ENCODE measurements around the gene DNAH8. TPM values are rescaled to one million over a fixed set of nuclear protein-coding genes. Genes with fewer than 3 reads are reported as not detected.

Gene DNAH8
- polyA plus RNA-seq, 1 of the 3 experiments (the other 2 are of a cell fraction) = not detected

DNA sequence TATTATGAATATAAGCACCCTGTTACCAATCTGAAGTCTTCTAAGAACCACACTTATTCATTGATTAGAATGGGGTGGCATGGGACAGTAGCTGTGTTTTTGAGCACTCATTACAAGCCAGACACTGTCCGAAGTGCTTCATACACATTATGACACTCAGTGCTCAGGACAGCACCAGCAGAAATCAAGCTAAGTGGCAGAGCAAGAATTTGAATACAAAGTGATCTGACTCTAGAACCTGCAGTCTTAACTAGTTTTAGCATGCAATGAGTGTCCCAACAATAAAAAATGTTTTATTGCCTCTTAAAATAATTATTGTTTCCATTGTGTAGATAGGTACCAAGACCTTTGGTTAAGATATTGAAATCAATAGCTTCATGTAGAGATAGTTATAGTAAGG is 294.4 kb downstream of the DNAH8 start:
- Histone ChIP-seq H3K9ac (no peak overlapping the region), H3K4me1 (ENCODE audit: control insufficient read depth in 1 of 2, insufficient read depth in 2 of 2, low read depth in 1 of 2, low read length in 1 of 2) (no peaks in the 10 kb centered on the region), H3K4me3 (ENCODE audit: low read depth in 2 of 2, low read length in 1 of 2) (no peak overlapping the region), H2AFZ (ENCODE audit: low read depth) (no peak overlapping the region), H3K36me3 (replicated peaks in 1 of 2; ENCODE audit: control insufficient read depth in 1 of 2, insufficient read depth in 2 of 2, low read length in 1 of 2) (no peaks in the 10 kb centered on the region), H3F3A (replicated peaks; ENCODE audit: insufficient read depth) (no peaks in the 10 kb centered on the region), H3K79me2 (ENCODE audit: insufficient read depth) (no peaks in the 10 kb centered on the region), H3K27me3 (ENCODE audit: insufficient read depth) (no peaks in the 10 kb centered on the region), H3K27ac (ENCODE audit: low read depth in 2 of 2, low read length in 1 of 2) (no peak overlapping the region), H3K4me2 (no peak overlapping the region), H3K9me3 (no peaks in the 10 kb centered on the region), H3K9me2 (no peaks in the 10 kb centered on the region), H4K20me1 (ENCODE audit: insufficient read depth) (no peaks in the 10 kb centered on the region)
- no peak for TF ChIP-seq NFIC (IDR thresholded peaks at IDR 0.05; ENCODE audit: borderline replicate concordance)
- no peak for TF ChIP-seq YY1 (IDR thresholded peaks at IDR 0.05; ENCODE audit: low read depth)
- no peak for TF ChIP-seq SMC3 (IDR thresholded peaks at IDR 0.05; ENCODE audit: low read depth, low read length)
- TF ChIP-seq EP300 (IDR thresholded peaks at IDR 0.05; ENCODE audit: borderline replicate concordance in 1 of 2, low read depth in 1 of 2, low read length in 1 of 2) = no peak
- TF ChIP-seq, protein P1, sequence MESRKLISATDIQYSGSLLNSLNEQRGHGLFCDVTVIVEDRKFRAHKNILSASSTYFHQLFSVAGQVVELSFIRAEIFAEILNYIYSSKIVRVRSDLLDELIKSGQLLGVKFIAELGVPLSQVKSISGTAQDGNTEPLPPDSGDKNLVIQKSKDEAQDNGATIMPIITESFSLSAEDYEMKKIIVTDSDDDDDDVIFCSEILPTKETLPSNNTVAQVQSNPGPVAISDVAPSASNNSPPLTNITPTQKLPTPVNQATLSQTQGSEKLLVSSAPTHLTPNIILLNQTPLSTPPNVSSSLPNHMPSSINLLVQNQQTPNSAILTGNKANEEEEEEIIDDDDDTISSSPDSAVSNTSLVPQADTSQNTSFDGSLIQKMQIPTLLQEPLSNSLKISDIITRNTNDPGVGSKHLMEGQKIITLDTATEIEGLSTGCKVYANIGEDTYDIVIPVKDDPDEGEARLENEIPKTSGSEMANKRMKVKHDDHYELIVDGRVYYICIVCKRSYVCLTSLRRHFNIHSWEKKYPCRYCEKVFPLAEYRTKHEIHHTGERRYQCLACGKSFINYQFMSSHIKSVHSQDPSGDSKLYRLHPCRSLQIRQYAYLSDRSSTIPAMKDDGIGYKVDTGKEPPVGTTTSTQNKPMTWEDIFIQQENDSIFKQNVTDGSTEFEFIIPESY (IDR thresholded peaks at IDR 0.05; ENCODE audit: borderline replicate concordance, low read depth) = no peak
- no peak for TF ChIP-seq ELF1 (IDR thresholded peaks at IDR 0.05)
- TF ChIP-seq FOXM1 (IDR thresholded peaks at IDR 0.05; ENCODE audit: low read depth) = no peak
- no peak for TF ChIP-seq JUND (IDR thresholded peaks at IDR 0.05)
- TF ChIP-seq RXRA (IDR thresholded peaks at IDR 0.05; ENCODE audit: borderline replicate concordance, low read depth) = no peak
- TF ChIP-seq CHD2 (IDR thresholded peaks at IDR 0.05; ENCODE audit: low read length, partially characterized antibody) = no peak
- no peak for TF ChIP-seq RCOR1 (IDR thresholded peaks at IDR 0.05; ENCODE audit: low read length)
- TF ChIP-seq EZH2phosphoT487 (IDR thresholded peaks at IDR 0.05; ENCODE audit: borderline replicate concordance, low read depth) = no peak
- no peak for TF ChIP-seq MXI1 (IDR thresholded peaks at IDR 0.05; ENCODE audit: low read depth, low read length)
- TF ChIP-seq NRF1 (IDR thresholded peaks at IDR 0.05; ENCODE audit: low read depth, low read length) = no peak
- POLR2A ChIA-PET = no interaction called here
- DNase-seq = no peak
- CTCF ChIA-PET = interaction anchor here (0.6 to 2.1 kb wide), 9 partner anchors 12 to 300 kb away, joined by 3 to 9 read pairs (median 4); no protein-coding TSS in a partner anchor
- 0% methylated on average over 1 of the region's 1 CpG for WGBS (ENCODE audit: low lambda C conversion rate)

DNA sequence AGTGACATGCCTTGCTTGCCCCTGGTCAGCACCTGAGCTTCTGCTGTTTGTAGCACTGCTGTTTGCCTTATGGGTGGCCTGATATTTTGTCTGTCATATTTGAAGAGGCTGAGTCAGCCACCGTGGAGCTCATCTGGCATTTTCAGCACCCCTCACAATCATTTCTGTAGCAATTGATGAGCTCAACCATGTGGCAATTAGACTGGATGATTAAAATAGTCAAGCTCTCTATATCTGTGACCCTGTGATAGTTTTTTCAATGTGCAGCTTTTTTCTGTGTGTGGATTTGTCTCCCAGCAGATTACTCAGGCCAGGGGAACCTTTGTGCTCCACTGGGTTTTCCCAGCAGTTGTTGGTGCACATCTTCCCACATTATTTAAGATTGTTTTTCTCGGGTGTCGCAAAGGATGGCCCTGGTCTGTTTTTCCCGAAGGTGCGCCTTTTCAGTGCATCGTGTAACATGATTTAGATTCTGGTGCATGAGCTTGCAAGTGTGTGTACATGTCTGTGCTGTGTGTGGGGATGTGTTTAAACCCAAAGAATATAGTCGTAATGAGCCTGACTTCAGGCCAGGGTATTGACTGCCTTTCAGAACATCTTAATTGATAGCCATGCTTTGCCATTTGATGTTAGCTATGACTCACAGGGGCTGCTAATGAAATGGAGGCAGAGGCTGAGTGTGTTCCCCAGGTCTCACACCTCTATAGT is 301.9 kb downstream of the DNAH8 start:
- Histone ChIP-seq H3K27ac (ENCODE audit: low read depth in 2 of 2, low read length in 1 of 2) (no peak overlapping the region), H3K27me3 (ENCODE audit: insufficient read depth) (no peaks in the 10 kb centered on the region), H3K4me2 (no peak overlapping the region), H3K36me3 (replicated peaks in 1 of 2; ENCODE audit: control insufficient read depth in 1 of 2, insufficient read depth in 2 of 2, low read length in 1 of 2) (no peaks in the 10 kb centered on the region), H4K20me1 (ENCODE audit: insufficient read depth) (no peaks in the 10 kb centered on the region), H3K4me1 (ENCODE audit: control insufficient read depth in 1 of 2, insufficient read depth in 2 of 2, low read depth in 1 of 2, low read length in 1 of 2) (no peaks in the 10 kb centered on the region), H3K79me2 (ENCODE audit: insufficient read depth) (no peaks in the 10 kb centered on the region), H3F3A (replicated peaks; ENCODE audit: insufficient read depth) (no peaks in the 10 kb centered on the region), H3K9me2 (no peaks in the 10 kb centered on the region), H3K4me3 (ENCODE audit: low read depth in 2 of 2, low read length in 1 of 2) (no peak overlapping the region), H3K9me3 (no peaks in the 10 kb centered on the region), H2AFZ (ENCODE audit: low read depth) (no peak overlapping the region), H3K9ac (no peak overlapping the region)
- POLR2A ChIA-PET = no interaction called here
- TF ChIP-seq, protein P2, sequence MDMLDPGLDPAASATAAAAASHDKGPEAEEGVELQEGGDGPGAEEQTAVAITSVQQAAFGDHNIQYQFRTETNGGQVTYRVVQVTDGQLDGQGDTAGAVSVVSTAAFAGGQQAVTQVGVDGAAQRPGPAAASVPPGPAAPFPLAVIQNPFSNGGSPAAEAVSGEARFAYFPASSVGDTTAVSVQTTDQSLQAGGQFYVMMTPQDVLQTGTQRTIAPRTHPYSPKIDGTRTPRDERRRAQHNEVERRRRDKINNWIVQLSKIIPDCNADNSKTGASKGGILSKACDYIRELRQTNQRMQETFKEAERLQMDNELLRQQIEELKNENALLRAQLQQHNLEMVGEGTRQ (IDR thresholded peaks at IDR 0.05; ENCODE audit: borderline replicate concordance, low read depth, low read length) = no peak
- TF ChIP-seq, protein P3, sequence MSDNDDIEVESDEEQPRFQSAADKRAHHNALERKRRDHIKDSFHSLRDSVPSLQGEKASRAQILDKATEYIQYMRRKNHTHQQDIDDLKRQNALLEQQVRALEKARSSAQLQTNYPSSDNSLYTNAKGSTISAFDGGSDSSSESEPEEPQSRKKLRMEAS (IDR thresholded peaks at IDR 0.05; ENCODE audit: low read depth) = no peak
- TF ChIP-seq MXI1 (IDR thresholded peaks at IDR 0.05; ENCODE audit: low read depth, low read length) (no peak), TCF12 (IDR thresholded peaks at IDR 0.05) (no peak), RCOR1 (IDR thresholded peaks at IDR 0.05; ENCODE audit: low read length) (no peak), SIN3A (IDR thresholded peaks at IDR 0.05; ENCODE audit: borderline replicate concordance, low read depth, low read length) (no peak), CHD2 (IDR thresholded peaks at IDR 0.05; ENCODE audit: low read length, partially characterized antibody) (no peak), FOXM1 (IDR thresholded peaks at IDR 0.05; ENCODE audit: low read depth) (no peak), NFIC (IDR thresholded peaks at IDR 0.05; ENCODE audit: borderline replicate concordance) (no peak), FOSL2 (IDR thresholded peaks at IDR 0.05; ENCODE audit: borderline replicate concordance, low read depth) (no peak)
- TF ChIP-seq, protein P1 (IDR thresholded peaks at IDR 0.05; ENCODE audit: borderline replicate concordance, low read depth) = no peak
- TF ChIP-seq, protein P4, sequence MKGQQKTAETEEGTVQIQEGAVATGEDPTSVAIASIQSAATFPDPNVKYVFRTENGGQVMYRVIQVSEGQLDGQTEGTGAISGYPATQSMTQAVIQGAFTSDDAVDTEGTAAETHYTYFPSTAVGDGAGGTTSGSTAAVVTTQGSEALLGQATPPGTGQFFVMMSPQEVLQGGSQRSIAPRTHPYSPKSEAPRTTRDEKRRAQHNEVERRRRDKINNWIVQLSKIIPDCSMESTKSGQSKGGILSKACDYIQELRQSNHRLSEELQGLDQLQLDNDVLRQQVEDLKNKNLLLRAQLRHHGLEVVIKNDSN (IDR thresholded peaks at IDR 0.05; ENCODE audit: borderline replicate concordance, low read depth) = no peak
- no peak for DNase-seq
- WGBS (ENCODE audit: low lambda C conversion rate) = 52% methylated on average over 7 of the region's 7 CpGs
- CTCF ChIA-PET = interaction anchor here (0.8 to 2.7 kb wide), 7 partner anchors 9 to 150 kb away, joined by 3 to 19 read pairs (median 4); no protein-coding TSS in a partner anchor
